Skeletal muscle satellite cell (primary cell): ENCODE results near the gene MARK4.
"Not testable (repeated sequence)": the region's sequence is repeated elsewhere in the genome, so short reads cannot be mapped to it uniquely, and the experiment has no call there.

ENCODE experiments used
- H3K27me3 ChIP-seq: 2 replicates; pipeline ENCODE4 v1.7.0; 2013; ENCODE audit warnings: low read length; ENCODE audit not compliant: control insufficient read depth, insufficient read depth
- H3K36me3 ChIP-seq: 2 replicates; pipeline ENCODE4 v1.7.0; 2013; ENCODE audit warnings: mild to moderate bottlenecking, control low read depth, low read length; ENCODE audit not compliant: insufficient read depth
- H3K4me1 ChIP-seq: 2 replicates; pipeline ENCODE4 v1.7.0; 2013; ENCODE audit warnings: low read length; ENCODE audit not compliant: control insufficient read depth, insufficient read depth
- H3K4me2 ChIP-seq: 2 replicates; pipeline ENCODE4 v1.7.0; 2013; ENCODE audit warnings: mild to moderate bottlenecking, low read length
- H3K4me3 ChIP-seq: 2 replicates; pipeline ENCODE4 v1.7.0; 2013; ENCODE audit warnings: low read length
- H3K9ac ChIP-seq: 2 replicates; pipeline ENCODE4 v1.7.0; 2013; ENCODE audit warnings: mild to moderate bottlenecking, low read depth, low read length, moderate library complexity
- H3K9me3 ChIP-seq: replicated peaks from 2 replicates; pipeline ENCODE4 v1.7.0; 2013; ENCODE audit warnings: mild to moderate bottlenecking, control low read depth, low read length

Gene MARK4

GRCh38 chr19:45331411-45331810 is 80.3 kb downstream of the MARK4 start:
- Histone ChIP-seq H3K4me2 (no peak overlapping the region), H3K4me1 (no peaks in the 10 kb centered on the region), H3K9ac (no peak overlapping the region), H3K9me3 (no peaks in the 10 kb centered on the region), H3K4me3 (no peak overlapping the region), H3K27me3 (no peaks in the 10 kb centered on the region), H3K36me3 (no peaks in the 10 kb centered on the region)

GRCh38 chr19:45333609-45334303 is 82.7 kb downstream of the MARK4 start:
- Histone ChIP-seq H3K36me3 (no peaks in the 10 kb centered on the region), H3K4me2 (no peak overlapping the region), H3K9me3 (no peaks in the 10 kb centered on the region), H3K4me3 (no peak overlapping the region), H3K27me3 (no peaks in the 10 kb centered on the region), H3K4me1 (no peaks in the 10 kb centered on the region), H3K9ac (no peak overlapping the region)

DNA sequence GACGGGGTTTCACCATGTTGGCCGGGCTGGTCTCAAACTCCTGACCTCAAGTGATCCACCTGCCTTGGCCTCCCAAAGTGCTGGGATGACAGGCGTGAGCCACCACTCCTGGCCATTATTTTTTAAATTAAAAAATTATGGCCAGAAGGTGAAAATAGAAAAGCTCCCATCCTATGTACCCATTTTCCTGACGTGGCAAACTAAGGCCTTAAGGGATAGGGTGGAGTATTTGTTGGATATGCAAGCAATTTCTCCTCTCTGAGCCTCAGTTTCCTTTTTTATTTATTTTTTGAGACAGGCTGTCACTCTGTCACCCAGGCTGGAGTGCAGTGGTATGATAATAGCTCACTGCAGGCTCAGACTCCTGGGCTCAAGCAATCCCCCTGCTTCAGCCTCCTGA is 83.8 kb downstream of the MARK4 start:
- not testable (repeated sequence) for H3K4me3 ChIP-seq, H3K27me3 ChIP-seq, H3K4me1 ChIP-seq, H3K9me3 ChIP-seq, H3K9ac ChIP-seq, H3K4me2 ChIP-seq, H3K36me3 ChIP-seq

DNA sequence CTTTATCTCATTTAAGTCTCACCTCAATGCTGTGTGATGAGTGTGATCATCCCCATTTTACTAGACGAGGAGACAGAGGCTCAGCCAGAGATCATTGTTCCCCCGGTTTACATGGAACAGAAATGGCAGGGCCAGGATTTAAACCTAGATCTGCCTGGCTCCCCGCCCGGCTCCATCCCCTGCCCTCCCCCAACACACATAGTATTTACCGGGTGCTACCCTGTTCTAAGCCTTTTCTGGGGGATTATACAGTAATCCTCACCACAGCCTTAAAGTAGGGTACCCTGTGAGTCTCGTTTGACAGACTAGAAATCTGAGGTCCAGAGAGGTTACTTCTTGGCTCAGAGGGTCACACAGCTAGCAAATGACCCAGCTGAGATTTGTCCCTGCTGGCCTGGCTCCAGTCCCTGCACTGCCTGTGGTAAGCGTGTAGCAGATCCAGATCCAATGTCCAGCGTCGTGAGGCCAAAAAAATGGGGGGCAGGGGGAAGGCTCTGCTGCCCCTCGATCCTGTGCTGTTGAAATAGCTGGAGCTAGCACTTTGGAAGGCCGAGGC is 85.7 kb downstream of the MARK4 start:
- no peaks in the 10 kb centered on the region for H3K36me3 ChIP-seq
- peaks cover 2% of the 10 kb centered on the region for H3K4me1 ChIP-seq
- H3K9me3 ChIP-seq = no peaks in the 10 kb centered on the region
- H3K27me3 ChIP-seq = peaks cover 12% of the 10 kb centered on the region
- no peak overlapping the region for H3K4me2 ChIP-seq
- H3K9ac ChIP-seq = no peak overlapping the region
- H3K4me3 ChIP-seq = no peak overlapping the region

GRCh38 chr19:45339629-45340028 is 88.6 kb downstream of the MARK4 start:
- no peak overlapping the region for H3K9ac ChIP-seq
- no peaks in the 10 kb centered on the region for H3K36me3 ChIP-seq
- peaks cover 2% of the 10 kb centered on the region for H3K4me1 ChIP-seq
- no peak overlapping the region for H3K4me2 ChIP-seq
- H3K4me3 ChIP-seq = no peak overlapping the region
- peaks cover 16% of the 10 kb centered on the region for H3K27me3 ChIP-seq
- no peaks in the 10 kb centered on the region for H3K9me3 ChIP-seq

- Histone ChIP-seq H3K4me1 (peaks cover 2% of the 10 kb centered on the region), H3K36me3 (no peaks in the 10 kb centered on the region), H3K9ac (no peak within 1 kb of the TSS), H3K4me2 (peak within 1 kb of the TSS; percentile 36), H3K27me3 (peaks cover 16% of the 10 kb centered on the region), H3K4me3 (no peak within 1 kb of the TSS), H3K9me3 (no peaks in the 10 kb centered on the region)
Measured at GRCh38 chr19:45340232-45340898, 89.3 kb downstream of the MARK4 start, which contains the start of gene KLC3. Gene KLC3, plus strand, starts transcription at chr19:45340750. Its CDS starts 4,792 bp downstream, at chr19:45345542.

- H3K9ac ChIP-seq = no peak overlapping the region
- no peaks in the 10 kb centered on the region for H3K9me3 ChIP-seq
- peak overlapping the region; percentile 36 for H3K4me2 ChIP-seq
- no peak overlapping the region for H3K4me3 ChIP-seq
- peaks cover 16% of the 10 kb centered on the region for H3K27me3 ChIP-seq
- H3K4me1 ChIP-seq = peaks cover 2% of the 10 kb centered on the region
- H3K36me3 ChIP-seq = no peaks in the 10 kb centered on the region
Measured at GRCh38 chr19:45340899-45341453, 89.9 kb downstream of the MARK4 start.

GRCh38 chr19:45342911-45343310 is 91.8 kb downstream of the MARK4 start:
- Histone ChIP-seq H3K9me3 (no peaks in the 10 kb centered on the region), H3K27me3 (peaks cover 16% of the 10 kb centered on the region), H3K9ac (no peak overlapping the region), H3K4me1 (peaks cover 2% of the 10 kb centered on the region), H3K4me2 (no peak overlapping the region), H3K36me3 (no peaks in the 10 kb centered on the region), H3K4me3 (no peak overlapping the region)

DNA sequence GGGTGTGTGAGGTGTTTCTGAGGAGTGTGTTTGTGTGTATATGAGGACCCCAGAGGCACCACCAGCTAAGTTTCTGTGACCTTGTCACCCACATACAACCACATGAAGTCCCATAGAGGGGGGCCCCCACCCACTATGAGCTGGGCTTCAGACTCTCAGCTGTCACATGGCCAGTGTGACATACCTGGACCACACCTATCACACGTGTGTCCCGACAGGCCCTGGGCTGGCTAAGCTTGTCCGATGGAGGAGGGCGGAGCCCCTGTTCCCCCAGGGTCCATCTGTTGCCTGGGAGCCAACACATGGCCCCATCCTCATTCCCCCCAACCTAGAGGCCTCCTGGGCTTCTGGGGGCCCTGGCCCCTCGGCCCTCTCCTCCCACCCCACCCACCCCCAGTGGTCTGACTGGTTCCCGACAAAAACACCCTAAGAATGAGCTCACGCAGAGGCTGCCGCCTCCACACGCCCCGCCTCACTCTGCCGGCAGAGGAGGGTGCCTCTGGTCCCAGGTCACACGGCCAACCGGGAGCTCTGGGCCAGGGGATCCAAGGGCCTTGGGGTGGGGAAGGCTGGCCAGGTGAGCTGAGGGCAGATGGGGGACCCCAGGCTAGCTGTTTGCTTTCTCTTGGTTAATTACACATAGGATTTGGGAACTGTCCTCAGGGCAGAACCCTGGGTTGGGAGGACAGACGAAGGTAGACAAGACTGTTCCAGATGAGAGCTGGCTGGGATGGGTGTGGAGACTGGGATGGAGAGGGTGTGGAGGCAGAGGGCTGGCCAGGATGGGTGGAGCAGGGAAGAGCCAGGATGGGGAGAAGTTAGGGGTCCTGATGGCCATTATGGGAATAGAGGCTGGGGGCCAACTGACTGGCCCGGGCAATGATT is 93.8 kb downstream of the MARK4 start:
- Histone ChIP-seq H3K9ac (no peak overlapping the region), H3K27me3 (peaks cover 16% of the 10 kb centered on the region), H3K36me3 (peaks cover 7% of the 10 kb centered on the region), H3K4me1 (peaks cover 2% of the 10 kb centered on the region), H3K4me2 (no peak overlapping the region), H3K9me3 (no peaks in the 10 kb centered on the region), H3K4me3 (no peak overlapping the region)

DNA sequence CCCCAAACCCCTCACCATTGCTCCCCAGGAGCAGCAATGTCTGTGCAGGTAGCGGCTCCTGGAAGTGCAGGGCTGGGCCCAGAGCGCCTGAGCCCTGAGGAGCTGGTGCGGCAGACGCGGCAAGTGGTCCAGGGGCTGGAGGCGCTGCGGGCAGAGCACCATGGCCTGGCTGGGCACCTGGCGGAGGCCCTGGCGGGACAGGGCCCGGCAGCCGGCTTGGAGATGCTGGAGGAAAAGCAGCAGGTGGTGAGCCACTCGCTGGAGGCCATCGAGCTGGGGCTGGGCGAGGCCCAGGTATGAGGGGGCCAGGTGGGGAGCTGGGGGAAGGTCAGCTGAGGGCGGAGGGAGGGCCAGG is 94.4 kb downstream of the MARK4 start:
- no peak overlapping the region for H3K4me3 ChIP-seq
- peaks cover 12% of the 10 kb centered on the region for H3K36me3 ChIP-seq
- no peak overlapping the region for H3K9ac ChIP-seq
- no peak overlapping the region for H3K4me2 ChIP-seq
- H3K4me1 ChIP-seq = peaks cover 1% of the 10 kb centered on the region
- no peaks in the 10 kb centered on the region for H3K9me3 ChIP-seq
- peaks cover 11% of the 10 kb centered on the region for H3K27me3 ChIP-seq

- H3K36me3 ChIP-seq = peaks cover 22% of the 10 kb centered on the region
- H3K4me2 ChIP-seq = no peak overlapping the region
- H3K9me3 ChIP-seq = no peaks in the 10 kb centered on the region
- no peak overlapping the region for H3K4me3 ChIP-seq
- no peak overlapping the region for H3K9ac ChIP-seq
- H3K4me1 ChIP-seq = no peaks in the 10 kb centered on the region
- peaks cover 7% of the 10 kb centered on the region for H3K27me3 ChIP-seq
Measured at GRCh38 chr19:45346449-45346848, 95.4 kb downstream of the MARK4 start.
